C4-2B (cell line): ENCODE results near the gene KCNH6.

Experiments
- H3K27ac ChIP-seq: fragments of 450-650 bp; 2 replicates; pipeline ENCODE4 v1.5.1; 2017
- ZFX ChIP-seq: fragments of 450-650 bp; IDR thresholded peaks from 2 replicates; pipeline ENCODE4 v1.6.1; 2017
- TF ChIP-seq, protein P1 (sequence below): fragments of 450-650 bp; conservative IDR thresholded peaks from 2 replicates; pipeline ENCODE4 v1.5.1; 2017; ENCODE audit warnings: mild to moderate bottlenecking

The KCNH6 gene

DNA sequence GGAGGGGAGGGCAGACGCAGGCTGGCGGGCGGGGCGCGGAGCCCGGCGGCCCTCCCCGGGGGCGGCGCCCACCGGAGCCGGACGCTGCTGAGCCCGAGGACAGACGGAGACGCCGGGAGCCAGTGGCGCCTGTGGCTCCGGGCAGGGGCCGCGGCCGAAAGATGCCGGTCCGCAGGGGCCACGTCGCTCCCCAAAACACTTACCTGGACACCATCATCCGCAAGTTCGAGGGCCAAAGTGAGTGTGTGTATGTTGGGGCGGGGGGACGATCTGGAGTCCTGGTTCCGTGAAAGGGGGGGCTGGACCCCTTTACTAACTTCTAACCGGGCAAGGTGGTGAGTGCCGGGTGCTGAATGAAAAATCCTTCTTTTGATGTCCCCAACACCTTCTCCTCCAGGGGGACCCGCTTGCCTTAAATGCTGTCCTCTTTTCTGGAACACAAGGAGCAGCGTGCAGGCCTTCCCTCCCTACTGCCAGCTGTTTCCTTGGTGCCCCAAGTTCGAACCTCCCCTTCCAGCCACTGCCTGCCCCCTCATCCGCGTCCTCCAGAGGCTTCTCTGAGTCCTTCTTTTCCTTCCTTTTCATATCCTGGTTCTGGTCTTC is at the start of gene KCNH6:
Gene KCNH6, plus strand, starts transcription at position 106 of the 603 bp plus-strand sequence. Its CDS starts 56 bp downstream, at position 162.
- TF ChIP-seq ZFX: no peak
- TF ChIP-seq, protein P1, sequence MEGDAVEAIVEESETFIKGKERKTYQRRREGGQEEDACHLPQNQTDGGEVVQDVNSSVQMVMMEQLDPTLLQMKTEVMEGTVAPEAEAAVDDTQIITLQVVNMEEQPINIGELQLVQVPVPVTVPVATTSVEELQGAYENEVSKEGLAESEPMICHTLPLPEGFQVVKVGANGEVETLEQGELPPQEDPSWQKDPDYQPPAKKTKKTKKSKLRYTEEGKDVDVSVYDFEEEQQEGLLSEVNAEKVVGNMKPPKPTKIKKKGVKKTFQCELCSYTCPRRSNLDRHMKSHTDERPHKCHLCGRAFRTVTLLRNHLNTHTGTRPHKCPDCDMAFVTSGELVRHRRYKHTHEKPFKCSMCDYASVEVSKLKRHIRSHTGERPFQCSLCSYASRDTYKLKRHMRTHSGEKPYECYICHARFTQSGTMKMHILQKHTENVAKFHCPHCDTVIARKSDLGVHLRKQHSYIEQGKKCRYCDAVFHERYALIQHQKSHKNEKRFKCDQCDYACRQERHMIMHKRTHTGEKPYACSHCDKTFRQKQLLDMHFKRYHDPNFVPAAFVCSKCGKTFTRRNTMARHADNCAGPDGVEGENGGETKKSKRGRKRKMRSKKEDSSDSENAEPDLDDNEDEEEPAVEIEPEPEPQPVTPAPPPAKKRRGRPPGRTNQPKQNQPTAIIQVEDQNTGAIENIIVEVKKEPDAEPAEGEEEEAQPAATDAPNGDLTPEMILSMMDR: no peak
- H3K27ac ChIP-seq: no peak within 1 kb of the TSS

GRCh38 chr17:63474174-63474573 is 49.0 kb upstream of the KCNH6 start:
- no peak overlapping the region; the same call in 1 of the 2 replicates for H3K27ac ChIP-seq
- TF ChIP-seq ZFX: no peak
- TF ChIP-seq, protein P1: no peak

- H3K27ac ChIP-seq: no peak overlapping the region
- TF ChIP-seq, protein P1: no peak
- no peak for TF ChIP-seq ZFX
These were observed 48.3 kb upstream of the KCNH6 start for GRCh38 chr17:63474586-63475460.

DNA sequence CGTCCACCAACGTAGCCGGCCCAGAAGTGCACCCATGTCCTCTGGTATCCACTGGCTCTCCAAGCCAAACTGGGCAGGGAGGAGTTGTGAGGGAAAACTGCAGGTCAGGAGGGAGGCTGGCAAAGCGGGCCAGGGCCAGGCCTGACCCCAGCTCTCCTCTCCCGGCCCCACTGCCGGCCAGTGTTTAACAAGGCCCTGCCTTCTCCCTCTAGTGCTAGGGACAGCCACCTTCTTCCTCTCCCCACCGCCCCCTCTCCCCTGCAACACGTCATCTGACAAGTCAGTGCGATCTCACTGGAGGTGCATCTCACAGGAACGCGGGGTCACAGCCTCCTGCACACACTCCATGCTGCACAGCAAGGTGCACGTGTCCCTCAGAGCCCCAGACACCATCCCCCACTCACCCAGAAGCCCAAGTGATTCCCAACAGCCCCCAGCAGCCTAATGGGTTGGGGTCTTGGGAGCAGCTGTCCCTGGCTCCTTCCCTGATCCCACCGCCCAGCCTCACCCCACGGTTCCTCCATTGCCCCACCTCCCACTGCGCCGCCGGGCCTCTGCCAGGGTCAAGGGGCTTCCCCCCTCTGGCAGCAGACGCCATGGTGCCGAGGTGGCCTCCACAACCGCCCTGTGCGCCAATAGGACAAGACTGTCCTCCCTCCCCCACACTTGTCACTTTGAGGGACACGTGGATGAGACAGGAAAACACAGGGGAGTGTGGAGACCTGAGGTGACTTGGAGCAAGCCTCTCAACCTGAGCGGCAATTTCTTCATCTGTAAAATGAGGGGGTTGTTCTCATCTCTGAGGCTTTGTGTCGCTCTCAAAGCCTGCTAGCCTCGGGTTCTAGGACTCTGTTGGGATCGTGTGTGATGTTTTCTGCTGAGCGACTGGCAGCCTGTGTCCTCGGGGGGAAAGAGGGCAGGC is 47.4 kb upstream of the KCNH6 start:
- TF ChIP-seq, protein P1: no peak
- no peak for TF ChIP-seq ZFX
- H3K27ac ChIP-seq: no peak overlapping the region

DNA sequence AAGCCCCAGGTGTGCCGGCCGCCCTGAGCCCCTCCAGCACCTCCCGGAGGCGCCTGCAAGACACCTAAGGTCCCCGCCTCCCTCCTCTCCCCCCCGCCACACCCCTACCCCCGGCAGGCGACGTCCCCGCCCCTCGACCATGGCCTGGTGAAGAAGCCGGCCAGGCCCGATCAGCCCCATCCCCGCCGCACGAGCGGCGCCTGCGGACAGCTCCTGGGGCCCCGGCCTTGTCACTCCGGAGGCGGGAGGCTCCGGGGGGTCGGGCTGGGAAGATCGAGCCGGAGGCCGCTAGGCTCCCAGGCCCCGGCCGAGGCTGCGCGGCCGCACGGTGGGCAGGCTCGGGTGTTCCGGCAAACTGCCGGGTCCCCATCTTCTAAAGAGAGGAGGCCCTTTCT is 46.7 kb upstream of the KCNH6 start:
- H3K27ac ChIP-seq: no peak overlapping the region
- TF ChIP-seq, protein P1: no peak
- no peak for TF ChIP-seq ZFX

DNA sequence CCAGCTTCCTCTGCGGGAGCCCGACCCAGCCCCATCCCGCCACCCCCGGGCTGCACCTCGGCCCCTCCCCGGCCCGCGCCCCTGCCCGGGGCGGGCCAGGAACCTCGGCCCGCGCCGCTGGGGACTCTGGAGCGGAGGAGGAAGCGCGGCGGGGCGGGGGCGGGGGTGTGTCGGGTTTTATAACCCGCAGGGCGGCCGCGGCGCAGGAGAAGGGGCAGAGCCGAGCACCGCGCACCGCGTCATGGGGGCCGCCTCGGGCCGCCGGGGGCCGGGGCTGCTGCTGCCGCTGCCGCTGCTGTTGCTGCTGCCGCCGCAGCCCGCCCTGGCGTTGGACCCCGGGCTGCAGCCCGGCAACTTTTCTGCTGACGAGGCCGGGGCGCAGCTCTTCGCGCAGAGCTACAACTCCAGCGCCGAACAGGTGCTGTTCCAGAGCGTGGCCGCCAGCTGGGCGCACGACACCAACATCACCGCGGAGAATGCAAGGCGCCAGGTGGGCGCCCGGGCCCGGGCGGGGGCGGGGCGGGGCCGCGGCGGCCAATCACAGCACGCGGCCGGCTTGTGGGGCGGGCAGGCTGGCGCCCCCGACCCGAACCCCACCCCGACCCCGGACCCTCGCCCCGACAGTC is 46.2 kb upstream of the KCNH6 start, which contains the start of gene ACE:
Gene ACE, plus strand, starts transcription at position 208 of the 626 bp plus-strand sequence. Its CDS starts 34 bp downstream, at position 242.
- TF ChIP-seq ZFX: no peak
- TF ChIP-seq, protein P1: no peak
- no peak within 1 kb of the TSS for H3K27ac ChIP-seq
